GM18505 (cell line): Measurements from ENCODE around the gene ACCSL.

Experiments used
- ATAC-seq: cut with Tn5 transposase; IDR thresholded peaks from one replicate; pipeline ENCODE4 v1.9.1; 2021; ENCODE audit not compliant: unreplicated experiment
- POLR2A ChIP-seq: IDR thresholded peaks from 4 replicates; pipeline ENCODE4 v1.6.1; 2011; ENCODE audit warnings: borderline replicate concordance; ENCODE audit not compliant: insufficient read depth, insufficient read length; ENCODE audit errors: extremely low read depth

Gene ACCSL

GRCh38 chr11:44051171-44051570 is 3.4 kb downstream of the ACCSL start:
- TF ChIP-seq POLR2A: no peak
- ATAC-seq: no peak

- ATAC-seq: no peak
- no peak for TF ChIP-seq POLR2A
Observed at GRCh38 chr11:44057340-44057739, 9.6 kb downstream of the ACCSL start.

GRCh38 chr11:44058275-44058674 is 10.5 kb downstream of the ACCSL start:
- no peak for TF ChIP-seq POLR2A
- no peak for ATAC-seq

- no peak for TF ChIP-seq POLR2A
- ATAC-seq: no peak
Observed at GRCh38 chr11:44065161-44065661, 17.4 kb downstream of the ACCSL start.

- TF ChIP-seq POLR2A: peak; percentile 80
- peak; percentile 99 for ATAC-seq
Observed at GRCh38 chr11:44065841-44066731, 18.3 kb downstream of the ACCSL start, which contains the start of gene ACCS. Gene ACCS (plus strand): TSS chr11:44066270. CDS start chr11:44067628, 1,358 bp downstream.

- no peak for ATAC-seq
- no peak for TF ChIP-seq POLR2A
Observed at GRCh38 chr11:44066732-44067141, 19.0 kb downstream of the ACCSL start.

GRCh38 chr11:44067266-44067665 is 19.5 kb downstream of the ACCSL start:
- ATAC-seq: no peak

GRCh38 chr11:44068180-44068579 is 20.4 kb downstream of the ACCSL start:
- no peak for ATAC-seq
- no peak for TF ChIP-seq POLR2A

More at GRCh38 chr11:44067266-44067665, 19.5 kb downstream of the ACCSL start:
- no peak for TF ChIP-seq POLR2A

- no peak for TF ChIP-seq POLR2A
- no peak for ATAC-seq
Observed at GRCh38 chr11:44071157-44071556, 23.4 kb downstream of the ACCSL start.

- no peak for TF ChIP-seq POLR2A
- ATAC-seq: no peak
Observed at GRCh38 chr11:44072757-44073658, 25.2 kb downstream of the ACCSL start.

GRCh38 chr11:44078794-44079193 is 31.0 kb downstream of the ACCSL start:
- TF ChIP-seq POLR2A: no peak
- ATAC-seq: no peak

GRCh38 chr11:44079376-44079775 is 31.6 kb downstream of the ACCSL start:
- ATAC-seq: no peak
- TF ChIP-seq POLR2A: no peak

- no peak for TF ChIP-seq POLR2A
- ATAC-seq: no peak
Observed at GRCh38 chr11:44080951-44081350, 33.2 kb downstream of the ACCSL start.

- ATAC-seq: no peak
- TF ChIP-seq POLR2A: no peak
Observed at GRCh38 chr11:44082645-44083044, 34.9 kb downstream of the ACCSL start.

- ATAC-seq: no peak
- no peak for TF ChIP-seq POLR2A
Observed at GRCh38 chr11:44083433-44083832, 35.7 kb downstream of the ACCSL start.
